C4-2B (cell line): Measurements from ENCODE around the gene MAPKBP1.

Experiments used
- ZFX ChIP-seq: fragments of 450-650 bp; IDR thresholded peaks from 2 replicates; pipeline ENCODE4 v1.6.1; 2017
- TF ChIP-seq, protein P1 (sequence below): fragments of 450-650 bp; conservative IDR thresholded peaks from 2 replicates; pipeline ENCODE4 v1.5.1; 2017; ENCODE audit warnings: mild to moderate bottlenecking

DNA sequence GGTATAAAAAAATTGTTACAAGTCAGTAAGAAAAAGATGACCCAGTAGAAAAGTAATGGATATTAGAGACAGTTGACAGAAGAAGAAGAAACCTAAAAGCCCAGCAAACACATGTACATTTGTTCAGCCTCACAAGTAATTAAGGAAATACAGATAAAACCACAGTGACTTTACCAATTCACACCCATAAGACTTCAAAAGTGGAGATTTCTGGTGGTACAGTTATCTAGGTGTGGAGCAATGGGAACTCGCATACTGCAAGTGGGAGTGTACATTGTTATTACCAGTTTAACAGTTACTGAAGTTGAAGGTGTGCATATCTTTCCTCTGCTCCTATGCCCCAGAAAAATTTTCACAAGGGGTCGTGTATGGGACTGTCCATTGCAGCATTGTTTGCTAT lies 18.1 kb upstream of the MAPKBP1 start:
- TF ChIP-seq, protein P1, sequence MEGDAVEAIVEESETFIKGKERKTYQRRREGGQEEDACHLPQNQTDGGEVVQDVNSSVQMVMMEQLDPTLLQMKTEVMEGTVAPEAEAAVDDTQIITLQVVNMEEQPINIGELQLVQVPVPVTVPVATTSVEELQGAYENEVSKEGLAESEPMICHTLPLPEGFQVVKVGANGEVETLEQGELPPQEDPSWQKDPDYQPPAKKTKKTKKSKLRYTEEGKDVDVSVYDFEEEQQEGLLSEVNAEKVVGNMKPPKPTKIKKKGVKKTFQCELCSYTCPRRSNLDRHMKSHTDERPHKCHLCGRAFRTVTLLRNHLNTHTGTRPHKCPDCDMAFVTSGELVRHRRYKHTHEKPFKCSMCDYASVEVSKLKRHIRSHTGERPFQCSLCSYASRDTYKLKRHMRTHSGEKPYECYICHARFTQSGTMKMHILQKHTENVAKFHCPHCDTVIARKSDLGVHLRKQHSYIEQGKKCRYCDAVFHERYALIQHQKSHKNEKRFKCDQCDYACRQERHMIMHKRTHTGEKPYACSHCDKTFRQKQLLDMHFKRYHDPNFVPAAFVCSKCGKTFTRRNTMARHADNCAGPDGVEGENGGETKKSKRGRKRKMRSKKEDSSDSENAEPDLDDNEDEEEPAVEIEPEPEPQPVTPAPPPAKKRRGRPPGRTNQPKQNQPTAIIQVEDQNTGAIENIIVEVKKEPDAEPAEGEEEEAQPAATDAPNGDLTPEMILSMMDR, result no peak
- no peak for TF ChIP-seq ZFX
